HFFc6 (cell line): ENCODE results near the gene NALF2. TPM values are rescaled to one million over a fixed set of nuclear protein-coding genes. Genes with fewer than 3 reads are reported as not detected.
A peak's percentile ranks its signal among the peaks of the same experiment; 100 is the strongest.

Source experiments
- DNase-seq: peaks from one replicate; pipeline ENCODE4 v3.0.0-alpha.2; 2018
- H3K27ac Mint-ChIP-seq: 2 replicates; pipeline ENCODE4 v1.8.0; 2020; ENCODE audit warnings: mild to moderate bottlenecking, mixed read lengths
- H3K27me3 Mint-ChIP-seq: 2 replicates; pipeline ENCODE4 v1.8.0; 2021; ENCODE audit warnings: mild to moderate bottlenecking, moderate library complexity, mixed read lengths; ENCODE audit not compliant: insufficient read depth
- H3K36me3 Mint-ChIP-seq: 2 replicates; pipeline ENCODE4 v1.8.0; 2021; ENCODE audit warnings: low read depth, mixed read lengths
- H3K4me1 Mint-ChIP-seq: 2 replicates; pipeline ENCODE4 v1.8.0; 2020; ENCODE audit warnings: low read depth, mixed read lengths
- H3K4me3 Mint-ChIP-seq: 2 replicates; pipeline ENCODE4 v1.8.0; 2020; ENCODE audit warnings: mild to moderate bottlenecking, moderate library complexity, mixed read lengths
- H3K9me3 Mint-ChIP-seq: 2 replicates; pipeline ENCODE4 v1.8.0; 2020; ENCODE audit warnings: mild to moderate bottlenecking, mixed read lengths
- CTCF ChIP-seq: fragments of 200-600 bp; sonication (generic); IDR thresholded peaks from 2 replicates; pipeline ENCODE4 v1.5.0; 2021; ENCODE audit warnings: antibody characterized with exemption, mild to moderate bottlenecking
- total RNA-seq, 6 experiments: library from RNA; stranded (reverse); fragmentation: NEBNext Ultra II Directional; extraction: Animal tissue kit (Norgen Biotek cat#: 25700); gene quantifications; 2 replicates in 1 of 6; 3 replicates in 5 of 6; pipeline ENCODE4 v1.2.3, GENCODE V29; 2021

The NALF2 gene
- total RNA-seq, 6 experiments from 2014 or later = not detected

DNA sequence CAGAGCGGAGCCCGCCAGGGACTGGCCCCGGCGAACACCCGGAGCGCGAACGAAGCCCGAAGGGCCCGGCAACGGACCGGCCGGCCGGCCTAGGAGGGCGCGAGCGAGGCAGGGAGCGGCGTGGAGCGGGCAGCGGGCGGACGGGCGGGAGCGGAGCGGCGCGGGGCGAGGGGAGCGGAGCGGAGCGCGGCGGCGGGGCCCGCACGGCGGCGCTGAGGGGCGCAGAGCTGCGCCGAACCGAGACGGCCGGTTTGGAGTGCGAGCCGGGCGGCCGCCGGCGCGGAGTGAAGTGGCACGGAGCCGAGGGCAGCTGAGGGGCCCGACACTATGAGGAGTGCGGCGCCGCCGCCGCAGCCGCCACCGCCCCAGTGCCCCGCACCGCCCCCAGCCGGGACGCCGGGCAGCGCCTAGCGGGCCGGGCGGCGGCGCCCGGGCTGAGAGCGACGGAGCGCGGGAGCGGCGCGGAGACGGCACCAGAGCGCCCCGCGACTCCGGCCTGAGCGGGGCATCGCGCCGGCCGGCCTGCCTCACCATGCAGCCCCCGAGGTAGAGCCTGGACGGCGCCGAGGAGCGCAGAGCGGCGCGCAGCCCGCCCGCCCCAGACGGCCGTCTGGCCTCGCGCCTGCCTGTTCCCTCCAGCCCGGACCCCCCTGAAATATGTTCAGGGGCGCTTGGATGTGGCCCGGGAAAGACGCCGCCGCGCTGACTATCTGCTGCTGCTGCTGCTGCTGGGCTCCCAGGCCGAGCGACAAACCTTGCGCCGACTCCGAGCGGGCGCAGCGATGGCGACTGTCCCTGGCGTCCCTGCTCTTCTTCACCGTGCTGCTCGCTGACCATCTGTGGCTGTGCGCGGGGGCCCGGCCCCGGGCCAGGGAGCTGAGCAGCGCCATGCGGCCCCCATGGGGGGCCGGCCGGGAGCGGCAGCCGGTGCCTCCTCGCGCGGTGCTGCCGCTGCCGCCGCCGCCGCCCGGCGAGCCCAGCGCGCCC lies 793 bp downstream of the NALF2 start:
- Mint-ChIP-seq H3K27ac (no peak overlapping the region), H3K36me3 (no peaks in the 10 kb centered on the region), H3K9me3 (no peaks in the 10 kb centered on the region), H3K4me3 (no peak overlapping the region), H3K4me1 (no peaks in the 10 kb centered on the region), H3K27me3 (peaks cover 17% of the 10 kb centered on the region)
- TF ChIP-seq CTCF = no peak
- DNase-seq = no peak

GRCh38 chrX:69505772-69506616 lies 1.9 kb downstream of the NALF2 start:
- DNase-seq = no peak
- peaks cover 17% of the 10 kb centered on the region for H3K27me3 Mint-ChIP-seq
- no peak overlapping the region for H3K4me3 Mint-ChIP-seq
- no peaks in the 10 kb centered on the region for H3K4me1 Mint-ChIP-seq
- no peak for TF ChIP-seq CTCF
- H3K9me3 Mint-ChIP-seq = no peaks in the 10 kb centered on the region
- no peak overlapping the region for H3K27ac Mint-ChIP-seq
- no peaks in the 10 kb centered on the region for H3K36me3 Mint-ChIP-seq

GRCh38 chrX:69506617-69507499 lies 2.7 kb downstream of the NALF2 start:
- Mint-ChIP-seq H3K9me3 (no peaks in the 10 kb centered on the region), H3K4me3 (0 out of 2 replicates have a peak overlapping the region, but pooled peaks have one; percentile 7), H3K4me1 (no peaks in the 10 kb centered on the region), H3K27me3 (peaks cover 17% of the 10 kb centered on the region), H3K27ac (no peak overlapping the region), H3K36me3 (no peaks in the 10 kb centered on the region)
- TF ChIP-seq CTCF = no peak
- DNase-seq = no peak

DNA sequence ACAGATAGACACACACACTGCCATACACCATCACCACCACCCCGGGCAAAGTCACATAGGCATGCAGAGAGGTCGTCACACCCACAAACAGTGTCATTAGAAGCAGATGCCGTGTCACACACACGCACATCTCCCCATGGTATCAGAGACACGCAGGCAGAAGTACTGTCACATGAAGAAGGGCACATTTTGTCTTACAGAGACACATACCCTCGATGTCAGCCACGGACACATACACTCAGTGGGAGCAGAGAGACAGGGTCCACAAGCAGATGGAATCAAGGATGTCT lies 3.3 kb downstream of the NALF2 start:
- Mint-ChIP-seq H3K27me3 (peaks cover 17% of the 10 kb centered on the region), H3K4me3 (0 out of 2 replicates have a peak overlapping the region, but pooled peaks have one; percentile 7), H3K36me3 (no peaks in the 10 kb centered on the region), H3K27ac (no peak overlapping the region), H3K9me3 (no peaks in the 10 kb centered on the region), H3K4me1 (no peaks in the 10 kb centered on the region)
- DNase-seq = no peak
- TF ChIP-seq CTCF = no peak

- no peak for TF ChIP-seq CTCF
- no peaks in the 10 kb centered on the region for H3K36me3 Mint-ChIP-seq
- no peak overlapping the region for H3K4me3 Mint-ChIP-seq
- no peak overlapping the region for H3K27ac Mint-ChIP-seq
- DNase-seq = no peak
- peaks cover 17% of the 10 kb centered on the region for H3K27me3 Mint-ChIP-seq
- no peaks in the 10 kb centered on the region for H3K9me3 Mint-ChIP-seq
- no peaks in the 10 kb centered on the region for H3K4me1 Mint-ChIP-seq
Measured at GRCh38 chrX:69508610-69509009, 4.5 kb downstream of the NALF2 start.
